IMR-90 (cell line): Measurements from ENCODE around the gene CHD6. TPM values are rescaled to one million over a fixed set of nuclear protein-coding genes. Genes with fewer than 3 reads are reported as not detected.

Experiments used
- ATAC-seq: fragments of 200-7000 bp; cut with Tn5 transposase; 2 replicates; pipeline ENCODE4 v1.9.1; 2020; ENCODE audit warnings: low read depth, mild to moderate bottlenecking, moderate library complexity
- BruUV-seq: library from RNA; stranded (reverse); fragments of 400-500 nt; replicated peaks from 2 replicates; lab custom pipeline; 2021; lab: Mats Ljungman, UMichigan
- CTCF ChIA-PET: fragments of 300-600 bp; formaldehyde crosslinking; extraction: SDS; loops from one replicate; lab custom pipeline; 2021; ENCODE audit warnings: antibody characterized with exemption; lab: Yijun Ruan, JAX
- POLR2A ChIA-PET: fragments of 300-600 bp; sonication (Branson Sonifier 250); formaldehyde crosslinking; loops from one replicate; lab custom pipeline; 2022; ENCODE audit warnings: antibody characterized with exemption; ENCODE audit not compliant: unreplicated experiment; lab: Charles Lee
- DNase-seq: peaks from one replicate; pipeline ENCODE4 v3.0.0; 2013
- H2AFZ ChIP-seq: replicated peaks from 2 replicates; pipeline ENCODE3; 2013; ENCODE audit warnings: low read length, mild to moderate bottlenecking; ENCODE audit not compliant: poor library complexity
- H2AK5ac ChIP-seq: 2 replicates; pipeline ENCODE4 v1.6.1; 2013; ENCODE audit warnings: low read depth, low read length, inconsistent platforms
- H2AK9ac ChIP-seq: replicated peaks from 2 replicates; pipeline ENCODE3; 2013; ENCODE audit warnings: mild to moderate bottlenecking, low read depth, low read length, moderate library complexity; ENCODE audit not compliant: poor library complexity
- H2BK120ac ChIP-seq: 2 replicates; pipeline ENCODE4 v1.6.1; 2013; ENCODE audit warnings: low read depth, low read length, inconsistent platforms
- H2BK15ac ChIP-seq: 3 replicates; pipeline ENCODE4 v1.6.1; 2013; ENCODE audit warnings: low read depth, low read length, inconsistent platforms
- H2BK20ac ChIP-seq: 2 replicates; pipeline ENCODE4 v1.6.1; 2013; ENCODE audit warnings: low read depth, mild to moderate bottlenecking, inconsistent platforms, low read length, moderate library complexity
- H2BK5ac ChIP-seq: 2 replicates; pipeline ENCODE4 v1.6.1; 2013; ENCODE audit warnings: mild to moderate bottlenecking, low read depth, low read length, inconsistent platforms; ENCODE audit not compliant: poor library complexity, severe bottlenecking
- H3K14ac ChIP-seq: replicated peaks from 2 replicates; pipeline ENCODE4 v1.6.1; 2013; ENCODE audit warnings: low read depth, low read length, inconsistent platforms
- H3K18ac ChIP-seq: 2 replicates; pipeline ENCODE4 v1.6.1; 2013; ENCODE audit warnings: low read depth, low read length, control low read depth
- H3K23ac ChIP-seq: 2 replicates; pipeline ENCODE4 v1.6.1; 2013; ENCODE audit warnings: low read depth, low read length, inconsistent platforms
- H3K27ac ChIP-seq: 2 replicates; pipeline ENCODE4 v1.5.1; 2013; ENCODE audit warnings: mild to moderate bottlenecking, control low read depth, low read length; ENCODE audit not compliant: insufficient read depth
- H3K27me3 ChIP-seq: 2 replicates; pipeline ENCODE4 v1.6.1; 2013; ENCODE audit warnings: low read length; ENCODE audit not compliant: control insufficient read depth, insufficient read depth
- H3K36me3 ChIP-seq: 2 replicates; pipeline ENCODE4 v1.6.1; 2013; ENCODE audit warnings: low read length, mixed read lengths; ENCODE audit not compliant: control insufficient read depth, insufficient read depth
- H3K4ac ChIP-seq: 2 replicates; pipeline ENCODE4 v1.6.1; 2013; ENCODE audit warnings: low read depth, low read length, inconsistent platforms
- H3K4me1 ChIP-seq: 2 replicates; pipeline ENCODE4 v1.6.1; 2013; ENCODE audit warnings: low read length, mixed read lengths; ENCODE audit not compliant: control insufficient read depth, insufficient read depth
- H3K4me2 ChIP-seq: 2 replicates; pipeline ENCODE4 v1.6.1; 2013; ENCODE audit warnings: low read depth, mild to moderate bottlenecking, control low read depth, low read length, moderate library complexity
- H3K4me3 ChIP-seq: 2 replicates; pipeline ENCODE4 v1.5.1; 2013; ENCODE audit warnings: low read depth, mild to moderate bottlenecking, control low read depth, low read length, moderate library complexity; ENCODE audit not compliant: insufficient read depth
- H3K56ac ChIP-seq: 2 replicates; pipeline ENCODE4 v1.6.1; 2013; ENCODE audit warnings: low read length, inconsistent platforms; ENCODE audit not compliant: insufficient read depth; ENCODE audit errors: extremely low read depth
- H3K79me1 ChIP-seq, 2 experiments: 2 replicates each; pipeline ENCODE4 v1.6.1; 2013; ENCODE audit warnings: low read length in 2 of 2, inconsistent platforms in 1 of 2, low read depth in 1 of 2
- H3K9ac ChIP-seq: 2 replicates; pipeline ENCODE4 v1.6.1; 2013; ENCODE audit warnings: low read depth, low read length, control low read depth
- H3K9me1 ChIP-seq: 2 replicates; pipeline ENCODE4 v1.6.1; 2013; ENCODE audit warnings: low read length, inconsistent platforms; ENCODE audit not compliant: insufficient read depth
- H3K9me3 ChIP-seq: 2 replicates; pipeline ENCODE4 v1.6.1; 2013; ENCODE audit warnings: low read length; ENCODE audit not compliant: control insufficient read depth, insufficient read depth
- H4K20me1 ChIP-seq: 2 replicates; pipeline ENCODE4 v1.6.1; 2013; ENCODE audit warnings: low read length, inconsistent platforms; ENCODE audit not compliant: insufficient read depth
- H4K5ac ChIP-seq: 2 replicates; pipeline ENCODE4 v1.6.1; 2013; ENCODE audit warnings: mild to moderate bottlenecking, low read depth, low read length, control low read depth
- H4K8ac ChIP-seq, 2 experiments: 2 replicates each; pipeline ENCODE4 v1.6.1; 2013; ENCODE audit warnings: low read depth in 2 of 2, low read length in 2 of 2, control low read depth in 1 of 2, inconsistent platforms in 1 of 2
- H4K91ac ChIP-seq: 2 replicates; pipeline ENCODE4 v1.6.1; 2013; ENCODE audit warnings: low read depth, low read length, inconsistent platforms; ENCODE audit not compliant: insufficient read depth
- CTCF ChIP-seq: conservative IDR thresholded peaks from 2 replicates; pipeline ENCODE4 v1.5.1; 2012; ENCODE audit warnings: mild to moderate bottlenecking, low read depth, low read length, improper control_type of control experiment
- ELK1 ChIP-seq: fragments of 150-350 bp; IDR thresholded peaks from 2 replicates; pipeline ENCODE4 v1.6.1; 2016; ENCODE audit warnings: low read depth, mild to moderate bottlenecking, low read length, moderate library complexity, borderline replicate concordance
- FOS ChIP-seq: fragments of 150-350 bp; IDR thresholded peaks from 2 replicates; pipeline ENCODE4 v1.6.1; 2016; ENCODE audit warnings: low read depth, low read length
- MAZ ChIP-seq: IDR thresholded peaks from 2 replicates; pipeline ENCODE4 v1.6.1; 2012; ENCODE audit warnings: low read depth, mild to moderate bottlenecking, low read length, improper control_type of control experiment, moderate library complexity, borderline replicate concordance
- NFE2L2 ChIP-seq: fragments of 150-350 bp; IDR thresholded peaks from 2 replicates; pipeline ENCODE4 v1.6.1; 2016; ENCODE audit warnings: low read depth, mild to moderate bottlenecking, low read length
- POLR2A ChIP-seq: IDR thresholded peaks from 2 replicates; pipeline ENCODE4 v1.6.1; 2012; ENCODE audit warnings: mild to moderate bottlenecking, low read depth, low read length
- RCOR1 ChIP-seq: IDR thresholded peaks from 2 replicates; pipeline ENCODE4 v1.6.1; 2012; ENCODE audit warnings: mild to moderate bottlenecking, low read length, improper control_type of control experiment; ENCODE audit not compliant: insufficient replicate concordance
- RFX5 ChIP-seq: IDR thresholded peaks from 2 replicates; pipeline ENCODE4 v1.8.0; 2012; ENCODE audit warnings: low read depth, mild to moderate bottlenecking, low read length, moderate library complexity
- WGBS, 2 experiments: methylation state at CpG; one replicate each; pipeline versions ENCODE4 v1.1.5 to v1.1.7; 2013; ENCODE audit warnings: missing lambda C conversion rate in 2 of 2; ENCODE audit not compliant: insufficient read length in 1 of 2; ENCODE audit errors: extremely low coverage in 2 of 2; 5-methylcytosine and 5-hydroxymethylcytosine counted together
- dilution Hi-C: fragments of 300-500 bp; cut with HindIII; formaldehyde crosslinking; loops from one replicate; pipeline ENCODE4 v1.14.3; 2018; ENCODE audit warnings: low sequenced_read_pairs; ENCODE audit not compliant: unreplicated experiment
- in situ Hi-C: fragments of 300-500 bp; cut with MboI; formaldehyde crosslinking; loops from 3 replicates; pipeline ENCODE4 v1.14.3; 2019; ENCODE audit warnings: low sequenced_read_pairs, inconsistent platforms, mixed read lengths
- intact Hi-C: fragments of 100-400 bp; cut with micrococcal nuclease; formaldehyde crosslinking; loops from 2 replicates; pipeline ENCODE4 v1.10.0; 2022
- polyA plus RNA-seq, 3 experiments: library from polyadenylated mRNA; depleted of rRNA; stranded (reverse); fragments of >200 nt; gene quantifications; 2 replicates each; pipeline ENCODE4 v1.2.3, GENCODE V29; 2012; ENCODE audit warnings: low replicate concordance in 1 of 3
- total RNA-seq: library from RNA; depleted of rRNA; stranded (reverse); fragments of >200 nt; gene quantifications from 2 replicates; pipeline ENCODE4 v1.2.3, GENCODE V29; 2012

CHD6 gene
- total and polyA plus RNA-seq, 2 of the 4 experiments (the other 2 are of a cell fraction) = 8.8 to 26.7 TPM

GRCh38 chr20:41532935-41533334, 85.2 kb downstream of the CHD6 start:
- BruUV-seq = no TSS peak
- no peak overlapping the region for H4K91ac ChIP-seq
- H2AK5ac ChIP-seq = no peak overlapping the region
- H3K56ac ChIP-seq = no peak overlapping the region
- intact Hi-C loops = no loop called here
- no peak overlapping the region for H3K4me2 ChIP-seq
- H3K14ac ChIP-seq = no peak overlapping the region
- H3K4me3 ChIP-seq = no peak overlapping the region
- H2BK20ac ChIP-seq = no peak overlapping the region
- H3K79me1 ChIP-seq = peaks cover 29 to 56% of the 10 kb centered on the region in 2 experiments
- no peak overlapping the region for H2BK5ac ChIP-seq
- 100% methylated on average over 4 of the region's 11 CpGs; no CpG with 5 or more reads in 1 of the 2 experiments for WGBS, 2 experiments
- no peak for DNase-seq
- no peak overlapping the region for H2AK9ac ChIP-seq
- no peak overlapping the region for H3K9ac ChIP-seq
- no peaks in the 10 kb centered on the region for H3K27me3 ChIP-seq
- H3K9me3 ChIP-seq = peaks cover 3% of the 10 kb centered on the region; the same call in 1 of the 2 replicates
- H2BK120ac ChIP-seq = no peak overlapping the region
- no peak overlapping the region for H3K23ac ChIP-seq
- no peak overlapping the region for H2BK15ac ChIP-seq
- no peak overlapping the region for H3K18ac ChIP-seq
- no peak for ATAC-seq
- H3K36me3 ChIP-seq = peaks cover 11% of the 10 kb centered on the region
- no peak overlapping the region for H4K5ac ChIP-seq
- H4K20me1 ChIP-seq = peaks cover 15% of the 10 kb centered on the region; the same call in 1 of the 2 replicates
- dilution Hi-C loops = no loop called here
- no peak overlapping the region for H3K4ac ChIP-seq
- H3K4me1 ChIP-seq = peaks cover 9% of the 10 kb centered on the region
- TF ChIP-seq RCOR1 = no peak
- no peak for TF ChIP-seq ELK1
- TF ChIP-seq FOS = no peak
- no peak for TF ChIP-seq POLR2A
- TF ChIP-seq CTCF = no peak
- TF ChIP-seq NFE2L2 = no peak
- no peak for TF ChIP-seq MAZ
- TF ChIP-seq RFX5 = no peak
- no peak overlapping the region for H4K8ac ChIP-seq
- CTCF ChIA-PET = interaction anchor here (0.5 kb wide), 1 partner anchor 22 kb away, joined by 3 read pairs; no protein-coding TSS in a partner anchor
- no peak overlapping the region for H3K27ac ChIP-seq
- in situ Hi-C loops = no loop called here
- POLR2A ChIA-PET = no interaction called here
- no peak overlapping the region for H2AFZ ChIP-seq
- peaks cover 16% of the 10 kb centered on the region for H3K9me1 ChIP-seq
